Stimulated activated CD8-positive, alpha-beta memory T cell treated with anti-CD3 and anti-CD28 coated beads, Interleukin-7, amount 100 ng/mL, for 1 hour (primary cell): ENCODE measurements around the gene RAMP2.

Source experiments
- DNase-seq, 2 donors: peaks; one replicate each; pipeline ENCODE4 v3.0.0-alpha.2; 2020; ENCODE audit warnings: low read depth in 2 of 2

Gene RAMP2

DNA sequence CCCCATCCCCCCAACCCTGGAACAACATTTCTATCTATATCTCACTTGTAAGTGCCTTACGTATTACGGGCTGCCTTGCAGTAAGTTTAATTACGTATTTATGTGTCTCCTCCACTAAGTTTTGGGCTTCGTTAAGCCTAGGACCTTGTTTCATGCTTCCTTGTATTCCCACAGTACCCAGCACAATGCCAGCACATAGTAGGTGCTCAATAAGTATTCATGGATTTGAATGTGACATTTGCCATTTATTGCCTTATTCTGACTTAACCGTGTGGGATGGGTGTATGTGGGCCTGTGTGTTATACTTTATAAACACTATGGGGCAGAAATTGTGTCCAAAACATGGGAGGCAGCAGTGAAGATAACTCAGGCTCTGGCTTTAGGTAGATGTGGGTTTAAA, 31.5 kb downstream of the RAMP2 start:
- DNase-seq = no peak

DNA sequence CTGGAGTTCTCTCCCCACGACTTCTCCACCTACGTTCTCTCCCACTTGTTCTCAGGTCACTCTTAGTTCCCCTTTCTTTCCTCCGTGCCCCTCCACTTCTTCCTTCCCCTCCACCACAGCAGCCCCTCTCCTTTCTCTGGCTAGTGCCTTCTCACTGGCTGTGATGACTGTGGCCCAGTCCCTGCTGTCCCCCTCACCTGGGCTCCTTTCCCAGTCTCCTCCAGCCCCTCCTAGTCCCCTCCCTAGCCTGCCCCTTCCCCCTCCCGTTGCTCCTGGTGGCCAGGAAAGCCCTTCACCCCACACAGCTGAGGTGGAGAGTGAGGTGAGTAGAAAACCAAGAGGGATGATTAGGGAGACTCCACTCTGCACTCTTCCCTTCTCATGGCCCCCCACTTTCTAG, 34.0 kb downstream of the RAMP2 start:
- DNase-seq = no peak

DNA sequence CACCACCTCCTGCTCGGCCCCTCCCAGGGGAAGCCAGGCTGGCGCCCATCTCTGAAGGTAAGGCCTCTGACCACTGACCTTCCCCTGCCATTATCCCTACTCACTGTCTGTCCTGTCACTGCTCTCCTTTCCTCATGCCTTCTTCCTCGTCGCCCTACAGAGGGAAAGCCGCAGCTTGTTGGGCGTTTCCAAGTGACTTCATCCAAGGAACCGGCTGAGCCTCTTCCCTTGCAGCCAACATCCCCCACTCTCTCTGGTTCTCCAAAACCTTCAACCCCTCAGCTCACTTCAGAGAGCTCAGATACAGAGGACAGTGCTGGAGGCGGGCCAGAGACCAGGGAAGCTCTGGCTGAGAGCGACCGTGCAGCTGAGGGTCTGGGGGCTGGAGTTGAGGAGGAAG, 34.4 kb downstream of the RAMP2 start:
- DNase-seq = no peak

DNA sequence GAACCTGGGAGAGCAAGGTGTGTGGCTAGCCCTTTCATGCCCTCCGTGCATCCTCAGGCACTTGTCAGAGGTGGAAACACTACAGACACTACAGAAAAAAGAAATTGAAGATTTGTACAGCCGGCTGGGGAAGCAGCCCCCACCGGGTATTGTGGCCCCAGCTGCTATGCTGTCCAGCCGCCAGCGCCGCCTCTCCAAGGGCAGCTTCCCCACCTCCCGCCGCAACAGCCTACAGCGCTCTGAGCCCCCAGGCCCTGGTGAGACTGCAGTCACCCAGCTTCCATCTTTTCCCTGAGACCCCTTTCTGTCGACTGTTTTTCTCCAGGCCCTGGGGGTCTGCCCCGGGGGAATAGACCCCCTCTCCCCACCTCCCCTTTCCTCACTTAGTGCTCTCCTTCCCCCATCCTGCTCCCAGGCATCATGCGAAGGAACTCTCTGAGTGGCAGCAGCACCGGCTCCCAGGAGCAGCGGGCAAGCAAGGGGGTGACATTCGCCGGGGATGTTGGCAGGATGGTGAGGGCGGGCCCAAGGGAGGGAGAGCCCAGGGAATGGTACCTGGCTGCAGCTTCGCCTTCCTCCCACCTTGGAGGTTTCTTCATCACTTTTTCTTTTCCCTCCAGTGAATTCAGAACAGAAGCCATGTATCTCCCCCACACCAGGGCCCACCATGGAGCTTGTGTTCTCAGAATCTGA, 35.2 kb downstream of the RAMP2 start:
- DNase-seq = no peak

DNA sequence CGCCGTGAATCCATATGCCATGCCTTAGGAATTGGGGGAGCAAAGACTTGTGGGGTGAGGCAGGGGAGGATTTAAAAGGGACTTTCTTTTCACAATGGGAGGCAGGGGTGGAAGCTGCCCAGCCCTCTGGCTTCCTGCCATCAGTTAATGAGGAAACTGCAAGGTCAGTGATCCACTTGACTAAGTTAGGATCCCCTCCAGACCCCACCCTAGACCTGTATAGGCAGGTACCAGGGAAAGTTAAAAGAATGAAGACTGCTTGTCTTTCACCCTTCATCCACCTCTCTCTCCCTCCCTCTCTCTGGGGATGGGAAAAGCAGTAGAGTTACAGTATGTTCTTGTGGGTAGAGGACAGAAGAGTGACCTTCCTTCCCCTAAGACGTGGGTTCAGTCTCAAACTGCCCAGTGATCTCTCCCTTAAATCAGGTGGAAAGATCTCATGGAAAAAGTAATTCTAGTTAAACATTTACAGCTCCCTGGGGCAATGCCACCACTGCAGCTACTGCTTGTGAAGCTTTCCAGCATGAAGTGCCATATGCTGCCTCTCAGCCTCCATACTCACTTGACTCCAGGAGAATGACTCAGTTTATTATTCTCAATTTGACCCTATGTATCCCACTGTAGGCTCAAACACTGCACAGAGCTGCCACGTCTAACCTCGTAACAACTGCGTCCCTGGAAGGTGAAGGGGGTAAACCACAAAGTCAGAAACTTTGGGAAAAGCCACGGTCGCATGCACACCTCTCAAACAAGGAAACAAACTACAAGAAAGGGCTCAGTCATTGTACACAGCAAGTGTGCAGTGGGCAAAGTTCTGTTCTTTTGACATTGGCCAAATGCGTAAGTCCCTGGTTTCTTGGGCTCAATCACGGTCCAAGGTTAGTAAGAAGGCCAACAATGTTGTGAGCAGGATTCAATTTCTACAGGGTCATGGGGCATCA, 36.3 kb downstream of the RAMP2 start:
- DNase-seq = no peak

DNA sequence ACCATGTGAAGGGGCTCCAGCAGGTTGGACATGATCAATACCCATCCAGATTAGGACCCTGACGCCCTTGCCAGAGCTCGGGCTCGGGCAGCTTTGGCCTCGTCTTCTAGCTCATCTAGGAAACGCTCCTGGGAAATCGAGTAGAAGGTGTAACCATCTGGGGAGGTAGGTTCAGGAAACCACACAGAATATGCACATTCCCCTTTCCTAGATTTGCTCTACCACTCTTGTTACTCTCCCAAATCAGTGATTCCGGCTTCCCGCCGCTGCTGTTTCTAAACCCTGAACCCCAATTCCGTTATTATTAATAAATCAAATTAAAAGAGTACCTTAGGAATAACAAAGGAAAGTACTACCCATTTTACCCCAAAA, 37.0 kb downstream of the RAMP2 start:
- DNase-seq = no peak

DNA sequence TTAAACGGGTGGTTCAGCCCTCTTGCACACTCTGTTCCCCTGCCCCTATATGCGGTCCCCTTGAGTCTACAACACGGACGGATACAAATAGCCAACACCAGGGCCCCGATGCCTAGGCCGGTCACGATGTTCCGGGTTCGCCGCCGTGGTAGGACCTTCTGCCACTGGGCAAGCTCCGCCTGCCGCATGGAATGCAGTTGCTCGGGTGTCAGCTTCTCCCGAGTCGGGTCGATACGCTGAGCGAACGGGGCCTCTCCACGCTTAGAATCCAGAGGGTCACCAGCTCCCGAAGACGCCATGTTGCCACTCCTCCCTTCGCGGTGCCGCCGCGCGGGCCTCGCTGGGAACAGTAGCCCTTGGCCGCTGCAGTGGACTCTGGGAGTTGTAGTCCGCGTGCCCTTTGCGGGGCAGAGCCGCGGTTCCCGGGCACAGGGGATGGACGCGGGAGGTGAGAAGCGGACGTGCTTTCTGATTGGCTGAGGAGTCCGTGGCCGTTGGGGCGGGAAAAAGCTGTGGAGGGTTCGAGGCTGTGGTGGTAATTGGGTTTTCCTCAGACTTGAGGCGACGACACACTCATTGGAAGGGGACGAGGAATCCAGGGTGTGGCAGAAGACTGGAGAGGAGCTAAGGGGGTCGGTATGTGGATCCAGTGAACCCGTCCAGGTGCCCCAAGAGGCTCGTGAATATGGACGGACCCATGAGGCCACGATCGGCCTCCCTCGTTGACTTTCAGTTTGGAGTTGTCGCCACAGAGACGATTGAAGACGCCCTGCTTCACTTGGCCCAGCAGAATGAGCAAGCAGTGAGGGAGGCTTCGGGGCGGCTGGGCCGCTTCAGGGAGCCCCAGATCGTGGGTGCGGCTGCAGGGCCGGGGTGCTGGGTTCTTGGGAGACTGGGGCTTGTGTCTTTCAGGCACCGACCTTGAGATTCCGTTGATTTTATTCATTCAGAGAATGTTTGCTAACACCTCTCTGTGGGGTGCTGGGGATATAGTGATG, 37.7 kb downstream of the RAMP2 start, which contains the start of the genes CNTD1 and COA3:
Gene CNTD1, plus strand, starts transcription at position 479 of the 998 bp plus-strand sequence. Its CDS starts 207 bp downstream, at position 686.
Gene COA3, minus strand, starts transcription at position 322 of the 998 bp plus-strand sequence. Its CDS starts 23 bp downstream, at position 299.
- DNase-seq = peak; percentile 44 to 45

DNA sequence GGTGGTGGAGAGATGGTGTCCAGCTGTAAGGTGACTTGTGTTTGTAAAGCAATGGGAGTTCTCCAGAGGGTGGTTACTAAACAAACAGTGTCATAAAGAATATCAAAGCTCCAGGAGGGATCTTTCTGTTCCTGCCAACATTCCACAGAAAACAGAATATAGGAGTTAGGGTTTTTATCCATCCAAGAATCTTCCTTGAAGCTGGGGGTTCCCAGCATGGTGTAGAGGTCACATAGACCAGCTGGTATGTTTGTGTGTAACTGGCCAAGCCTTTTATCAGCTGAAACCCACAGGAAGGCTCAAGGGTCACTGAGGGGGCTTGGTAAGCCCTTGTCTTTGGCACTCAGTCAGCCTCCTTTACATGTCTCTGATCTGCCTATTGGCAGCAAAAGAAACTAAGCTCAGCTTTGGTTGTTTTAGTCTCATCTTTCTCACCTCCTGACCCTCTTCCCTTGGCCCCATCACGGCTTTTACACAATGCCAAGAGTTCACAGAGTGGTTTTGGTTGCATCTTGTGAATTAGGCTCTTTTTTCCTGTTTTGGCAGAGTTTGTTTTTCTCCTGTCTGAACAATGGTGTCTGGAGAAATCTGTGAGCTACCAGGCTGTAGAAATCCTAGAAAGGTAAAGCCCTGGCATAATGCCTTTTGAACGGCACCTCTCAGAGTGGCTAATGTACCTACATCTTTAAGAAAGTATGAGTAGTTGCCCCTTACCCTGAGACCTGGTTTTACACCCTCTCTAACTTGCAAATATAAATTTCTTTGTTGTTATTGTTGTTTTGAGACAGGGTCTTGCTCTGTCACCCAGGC, 42.3 kb downstream of the RAMP2 start:
- DNase-seq = no peak

DNA sequence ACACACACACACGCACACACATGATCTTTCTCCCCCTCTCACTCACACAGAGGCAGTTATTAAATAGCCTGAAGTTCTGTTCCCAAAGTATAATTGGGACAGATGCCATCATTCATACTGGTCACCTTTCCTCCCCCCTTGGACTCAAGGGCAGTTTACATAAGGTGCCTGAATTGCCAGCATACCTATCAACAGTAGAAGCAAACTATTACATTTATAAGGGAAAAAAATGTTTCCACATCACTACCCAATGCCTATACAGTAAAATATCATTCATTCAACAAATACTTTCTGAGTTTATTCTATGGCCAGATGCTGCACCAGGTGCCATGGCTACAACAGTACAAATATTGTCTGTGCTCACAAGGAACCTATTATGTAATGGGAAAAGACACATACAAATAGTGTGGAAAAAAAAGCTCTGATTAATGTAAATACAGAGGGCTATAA, 43.9 kb downstream of the RAMP2 start:
- DNase-seq = no peak

DNA sequence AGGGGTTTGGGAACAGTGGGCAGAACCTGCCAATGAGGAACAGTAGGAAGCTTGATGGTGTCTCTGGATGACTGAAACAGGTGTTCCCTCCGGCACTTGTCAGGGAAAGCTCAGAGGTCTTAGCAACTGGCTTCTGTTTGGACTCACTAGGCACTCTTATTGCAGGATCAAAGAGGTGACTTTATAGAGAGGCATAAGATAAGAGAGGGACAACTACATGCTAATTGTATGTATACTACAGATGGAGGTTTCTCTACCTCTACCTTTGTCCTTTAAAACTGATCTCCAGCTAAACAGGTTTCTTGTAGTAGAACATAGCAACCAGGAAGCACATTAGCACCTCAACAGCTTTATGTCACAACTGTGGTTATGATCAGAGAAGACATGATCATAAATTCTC, 45.2 kb downstream of the RAMP2 start:
- no peak for DNase-seq

DNA sequence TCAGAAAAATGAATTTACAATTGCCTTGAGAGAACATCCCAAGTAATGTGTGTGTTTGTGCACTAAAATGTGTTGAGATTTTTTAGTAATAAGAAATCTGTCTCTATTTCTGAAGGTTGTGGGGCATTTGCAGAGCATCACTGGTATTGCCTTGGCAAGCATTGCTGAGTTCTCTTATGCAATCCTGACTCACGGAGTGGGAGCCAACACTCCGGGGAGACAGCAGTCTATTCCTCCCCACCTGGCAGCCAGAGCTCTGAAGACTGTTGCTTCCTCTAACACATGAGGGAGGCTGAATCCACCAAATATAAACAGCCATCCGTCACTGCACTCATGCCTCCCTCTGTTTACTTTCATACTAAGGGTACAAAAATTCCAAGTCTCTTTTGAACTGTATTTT, 48.2 kb downstream of the RAMP2 start:
- no peak for DNase-seq
